ENCODE results near the gene PTGFRN. TPM values are rescaled to one million over a fixed set of nuclear protein-coding genes. Genes with fewer than 3 reads are reported as not detected.
"Not testable (repeated sequence)": the region's sequence is repeated elsewhere in the genome, so short reads cannot be mapped to it uniquely, and the experiment has no call there.

Gene PTGFRN
- total RNA-seq, result 1 to 10 TPM; 7.6 to 7.9 TPM

- ChIA-PET CTCF (interaction anchor here (0.9 kb wide), 1 partner anchor 28 kb away, joined by 3 read pairs; no protein-coding TSS in a partner anchor), POLR2A (no interaction called here)
These were observed at the start of gene PTGFRN for GRCh38 chr1:116909512-116910378. Gene PTGFRN (plus strand): TSS chr1:116909916. CDS start chr1:116910204, 288 bp downstream.

- CTCF ChIA-PET, result interaction anchor here (0.6 kb wide), 1 partner anchor 40 kb away, joined by 3 read pairs; no protein-coding TSS in a partner anchor
- POLR2A ChIA-PET, result not testable (repeated sequence)
These were observed 49.5 kb upstream of the PTGFRN start for GRCh38 chr1:116860167-116860566.

DNA sequence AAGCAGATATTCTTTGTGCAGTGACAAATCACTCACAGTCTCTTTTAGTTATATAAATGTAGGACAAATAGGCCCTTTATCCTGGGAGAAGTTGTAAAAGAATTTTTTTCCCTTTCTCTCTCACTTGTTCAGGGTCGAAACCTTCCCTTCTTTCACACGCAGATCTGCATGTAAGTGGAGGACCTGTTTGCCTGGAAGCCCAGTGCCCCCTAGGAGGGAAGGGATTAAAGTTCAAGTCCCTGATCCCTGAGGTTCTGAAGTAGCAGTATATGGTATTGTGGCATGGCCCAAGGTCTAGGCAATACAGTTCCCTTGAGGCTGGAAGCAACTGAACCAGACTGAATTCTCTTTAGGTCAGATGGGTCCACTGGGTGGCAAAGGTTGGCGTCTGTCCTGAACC, 48.6 kb upstream of the PTGFRN start:
- ChIA-PET POLR2A (no interaction called here), CTCF (no interaction called here)

- CTCF ChIA-PET, POLR2A ChIA-PET: not testable (repeated sequence)
These were observed 46.7 kb upstream of the PTGFRN start for GRCh38 chr1:116863031-116863430.

DNA sequence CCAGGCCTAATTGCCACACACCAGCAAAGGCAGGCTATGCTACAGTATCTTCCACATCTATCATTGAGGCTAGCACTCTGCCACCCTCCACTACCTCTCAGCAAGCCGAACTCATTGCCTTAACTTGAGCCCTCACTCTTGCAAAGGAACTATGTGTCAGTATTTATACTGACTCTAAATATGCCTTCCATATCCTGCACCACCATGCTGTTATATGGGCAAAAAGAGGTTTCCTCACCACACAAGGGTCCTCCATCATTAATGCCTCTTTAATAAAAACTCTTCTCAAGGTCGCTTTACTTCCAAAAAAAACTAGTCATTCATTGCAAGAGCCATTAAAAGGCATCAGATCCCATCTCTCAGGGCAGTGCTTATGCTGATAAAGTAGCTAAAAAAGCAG, 43.2 kb upstream of the PTGFRN start:
- POLR2A ChIA-PET, CTCF ChIA-PET: not testable (repeated sequence)

GRCh38 chr1:116868385-116868784, 41.3 kb upstream of the PTGFRN start:
- CTCF ChIA-PET, result no interaction called here
- POLR2A ChIA-PET, result no interaction called here

- ChIA-PET CTCF (no interaction called here), POLR2A (no interaction called here)
These were observed 40.1 kb upstream of the PTGFRN start for GRCh38 chr1:116869611-116870010.

GRCh38 chr1:116870300-116870699, 39.4 kb upstream of the PTGFRN start:
- ChIA-PET POLR2A (no interaction called here), CTCF (no interaction called here)

DNA sequence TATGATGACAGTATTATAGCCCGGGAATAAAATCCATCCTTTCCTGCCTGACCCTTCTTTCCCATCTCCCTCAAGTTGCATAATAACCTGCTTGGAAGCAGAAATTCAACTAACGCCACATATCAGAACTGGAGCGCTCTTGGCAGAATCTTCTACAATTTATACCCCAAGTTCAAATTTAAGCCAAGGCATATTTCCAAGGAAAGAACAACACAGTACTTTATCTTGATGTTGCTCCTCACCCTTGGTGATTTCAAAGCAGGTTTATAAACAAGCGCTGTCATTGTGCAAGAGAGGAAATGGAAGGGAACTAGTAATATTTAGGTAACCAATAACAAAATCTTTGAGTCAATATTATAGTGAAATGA, 38.0 kb upstream of the PTGFRN start:
- ChIA-PET CTCF (interaction anchor here (0.5 kb wide), 1 partner anchor 72 kb away, joined by 3 read pairs; no protein-coding TSS in a partner anchor), POLR2A (no interaction called here)

GRCh38 chr1:116873680-116874271, 35.9 kb upstream of the PTGFRN start:
- ChIA-PET CTCF (no interaction called here), POLR2A (no interaction called here)

GRCh38 chr1:116874733-116875249, 34.9 kb upstream of the PTGFRN start:
- ChIA-PET POLR2A (interaction anchor here (0.7 to 0.9 kb wide), 2 partner anchors 18 to 121 kb away, joined by 3 to 5 read pairs; partner anchors contain the start of gene CD2), CTCF (no interaction called here)

- POLR2A ChIA-PET, result interaction anchor here (0.7 to 0.9 kb wide), 2 partner anchors 17 to 121 kb away, joined by 3 to 5 read pairs; partner anchors contain the start of gene CD2
- CTCF ChIA-PET, result no interaction called here
These were observed 34.3 kb upstream of the PTGFRN start for GRCh38 chr1:116875391-116875790.

- POLR2A ChIA-PET, CTCF ChIA-PET: not testable (repeated sequence)
These were observed 33.8 kb upstream of the PTGFRN start for GRCh38 chr1:116875946-116876345.

- POLR2A ChIA-PET, result interaction anchor here (0.7 to 1.9 kb wide), 2 partner anchors 113 to 183 kb away, joined by 4 to 6 read pairs; partner anchors contain the start of gene TTF2
- CTCF ChIA-PET, result interaction anchor here (0.6 to 1.9 kb wide), 4 partner anchors 26 to 204 kb away, joined by 3 to 6 read pairs (median 4); no protein-coding TSS in a partner anchor
These were observed 32.4 kb upstream of the PTGFRN start for GRCh38 chr1:116877141-116877818.

DNA sequence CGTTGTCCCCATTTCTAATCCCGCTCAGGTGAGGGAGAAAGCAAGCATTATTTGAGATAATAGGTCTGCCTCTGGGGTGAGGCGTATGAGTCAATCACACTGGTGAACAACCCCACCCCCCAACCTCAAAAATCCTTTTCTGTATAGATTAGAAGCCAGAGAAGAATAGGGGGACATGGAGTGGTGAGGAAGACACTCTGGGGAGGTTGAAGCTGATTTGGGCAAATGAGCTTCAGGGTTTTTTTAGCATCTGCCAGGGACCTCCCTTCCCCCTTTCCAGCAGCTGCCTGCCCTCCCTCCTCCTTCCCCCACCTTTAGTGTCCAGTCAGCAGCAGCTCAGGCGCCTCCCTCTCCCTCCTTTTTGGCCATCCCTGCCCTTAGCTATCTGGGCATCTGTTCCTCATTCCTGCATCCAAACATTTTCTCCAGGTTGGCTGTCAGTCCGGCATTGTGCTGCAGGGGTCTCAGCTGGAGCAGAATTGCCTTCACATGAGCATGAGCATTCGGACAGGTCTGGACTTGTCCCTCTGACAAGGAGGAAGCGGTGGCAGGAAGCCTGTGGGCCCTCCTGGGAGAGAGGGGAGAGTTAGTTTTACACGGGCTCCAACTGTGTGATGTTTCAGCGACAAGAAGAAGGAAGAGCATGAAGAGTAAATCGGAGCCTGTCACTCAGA, 30.8 kb upstream of the PTGFRN start:
- CTCF ChIA-PET, result interaction anchor here (1.9 kb wide), 1 partner anchor 24 kb away, joined by 4 read pairs; no protein-coding TSS in a partner anchor
- POLR2A ChIA-PET, result interaction anchor here (1.9 kb wide), 1 partner anchor 181 kb away, joined by 4 read pairs; the partner anchor contains the start of gene TTF2

- CTCF ChIA-PET, result interaction anchor here (1.8 to 1.9 kb wide), 2 partner anchors 24 to 26 kb away, joined by 4 to 6 read pairs; no protein-coding TSS in a partner anchor
- POLR2A ChIA-PET, result interaction anchor here (1.9 kb wide), 1 partner anchor 181 kb away, joined by 4 read pairs; the partner anchor contains the start of gene TTF2
These were observed 30.1 kb upstream of the PTGFRN start for GRCh38 chr1:116879478-116880133.

GRCh38 chr1:116880917-116881316, 28.8 kb upstream of the PTGFRN start:
- CTCF ChIA-PET, result interaction anchor here (0.5 to 2.2 kb wide), 8 partner anchors 27 to 306 kb away, joined by 3 to 6 read pairs (median 3); no protein-coding TSS in a partner anchor
- POLR2A ChIA-PET, result no interaction called here

GRCh38 chr1:116881879-116882520, 27.7 kb upstream of the PTGFRN start:
- POLR2A ChIA-PET, result no interaction called here
- CTCF ChIA-PET, result interaction anchor here (0.8 to 2.2 kb wide), 6 partner anchors 27 to 308 kb away, joined by 3 to 6 read pairs (median 3); partner anchors contain the start of gene PTGFRN

All from activated CD8-positive, alpha-beta memory T cell treated with anti-CD3 and anti-CD28 coated beads for 36 hours (primary cell).